K562 (cell line): ENCODE measurements around the gene CBL. TPM values are rescaled to one million over a fixed set of nuclear protein-coding genes. Genes with fewer than 3 reads are reported as not detected.
A peak's percentile ranks its signal among the peaks of the same experiment; 100 is the strongest.

Experiments used
- ATAC-seq: fragments of 200-7000 bp; cut with Tn5 transposase; 3 replicates; pipeline ENCODE4 v1.9.1; 2020; ENCODE audit warnings: moderate library complexity
- BruUV-seq: library from RNA; stranded (reverse); fragments of 400-500 nt; replicated peaks from 2 replicates; lab custom pipeline; 2021; lab: Mats Ljungman, UMichigan
- CTCF ChIA-PET: fragments of 300-600 bp; formaldehyde crosslinking; extraction: SDS; loops from one replicate; lab custom pipeline; 2021; ENCODE audit warnings: low intra/inter-chr PET ratio; lab: Yijun Ruan, JAX
- POLR2A ChIA-PET: fragments of 300-600, 350-650 bp; sonication (Branson Sonifier 250); formaldehyde crosslinking; extraction: SDS; loops from one replicate; lab custom pipeline; 2021; ENCODE audit warnings: antibody characterized with exemption, inconsistent platforms; lab: Yijun Ruan, JAX
- DNase-seq, 4 experiments: peaks; one replicate each; pipeline versions ENCODE4 v3.0.0 to v3.0.0-alpha.2; 2011 to 2018; ENCODE audit warnings: low spot score in 3 of 4, mixed read lengths in 3 of 4; ENCODE audit errors: extremely low read depth in 1 of 4
- FAIRE-seq: peaks from 2 replicates; lab custom pipeline; 2011; peaks lifted over from hg19 to GRCh38; lab: Jason Lieb, UNC
- H2AFZ ChIP-seq: 2 replicates; pipeline ENCODE4 v1.6.0; 2011; ENCODE audit warnings: low read depth, low read length, control low read depth, inconsistent platforms
- H3K27ac ChIP-seq: fragments of 200-600 bp; 3 replicates; pipeline ENCODE4 v1.8.0; 2011; ENCODE audit warnings: low read depth, mild to moderate bottlenecking, control low read depth, inconsistent platforms, low read length, moderate library complexity, mixed read lengths; ENCODE audit errors: extremely low read depth
- H3K27me3 ChIP-seq, 2 experiments: fragments of 300-600 bp in 1 of 2; 2 replicates in 1 of 2; 3 replicates in 1 of 2; pipeline versions ENCODE4 v1.6.0 to v1.8.0; 2011; ENCODE audit warnings: inconsistent platforms in 2 of 2, low read length in 2 of 2, mild to moderate bottlenecking in 1 of 2, mixed read lengths in 1 of 2, moderate library complexity in 1 of 2; ENCODE audit not compliant: control insufficient read depth in 2 of 2, insufficient read depth in 2 of 2
- H3K36me3 ChIP-seq: fragments of 300-600 bp; 3 replicates; pipeline ENCODE4 v1.8.0; 2011; ENCODE audit warnings: mild to moderate bottlenecking, low read length, inconsistent platforms; ENCODE audit not compliant: control insufficient read depth, insufficient read depth
- H3K4me1 ChIP-seq, 2 experiments: fragments of 200-600 bp in 1 of 2; replicated peaks in 1 of 2; 2 replicates in 1 of 2; 3 replicates in 1 of 2; pipeline versions ENCODE4 v1.5.1 to v1.8.0; 2011; ENCODE audit warnings: inconsistent platforms in 2 of 2, low read length in 2 of 2, mild to moderate bottlenecking in 1 of 2, mixed read lengths in 1 of 2, moderate library complexity in 1 of 2; ENCODE audit not compliant: control insufficient read depth in 2 of 2, insufficient read depth in 2 of 2
- H3K4me2 ChIP-seq: 2 replicates; pipeline ENCODE4 v1.6.1; 2011; ENCODE audit warnings: low read length, control low read depth, inconsistent platforms, mixed read lengths; ENCODE audit not compliant: insufficient read depth
- H3K4me3 ChIP-seq: fragments of 200-600 bp; sonication (generic), shearing (Covaris generic); 2 replicates; pipeline ENCODE4 v1.5.1; 2016; ENCODE audit warnings: control low read depth, inconsistent platforms
- H3K79me2 ChIP-seq: fragments of 200-600 bp; 3 replicates; pipeline ENCODE4 v1.8.0; 2011; ENCODE audit warnings: low read length, inconsistent platforms; ENCODE audit not compliant: control insufficient read depth, insufficient read depth
- H3K9ac ChIP-seq, 2 experiments: 2 replicates each; pipeline versions ENCODE4 v1.6.0 to v1.6.1; 2011; ENCODE audit warnings: low read depth in 2 of 2, low read length in 2 of 2, control low read depth in 1 of 2, inconsistent platforms in 1 of 2, mild to moderate bottlenecking in 1 of 2, mixed read lengths in 1 of 2; ENCODE audit not compliant: insufficient read depth in 1 of 2
- H3K9me1 ChIP-seq: one replicate; pipeline ENCODE4 v1.6.0; 2011; ENCODE audit warnings: inconsistent platforms, mild to moderate bottlenecking, low read length, moderate library complexity; ENCODE audit not compliant: control insufficient read depth, insufficient read depth
- H3K9me3 ChIP-seq: replicated peaks from 2 replicates; pipeline ENCODE4 v1.5.1; 2011; ENCODE audit warnings: low read depth, low read length, inconsistent platforms; ENCODE audit not compliant: control insufficient read depth, insufficient read depth
- H4K20me1 ChIP-seq: replicated peaks from 2 replicates; pipeline ENCODE4 v1.6.1; 2011; ENCODE audit warnings: low read length, inconsistent platforms, mixed read lengths; ENCODE audit not compliant: control insufficient read depth, insufficient read depth
- CBX3 ChIP-seq, 2 experiments: IDR thresholded peaks; 1 replicate in 1 of 2; 2 replicates in 1 of 2; pipeline ENCODE4 v1.6.1; 2012; ENCODE audit warnings: inconsistent platforms in 2 of 2, low read length in 2 of 2, borderline replicate concordance in 1 of 2, control low read depth in 1 of 2
- NFIC ChIP-seq: fragments of 450-650 bp; IDR thresholded peaks from 2 replicates; pipeline ENCODE4 v1.6.1; 2017; ENCODE audit warnings: mild to moderate bottlenecking, inconsistent platforms
- NFIX ChIP-seq: fragments of 250-450 bp; sonication (Bioruptor Pico); IDR thresholded peaks from 2 replicates; pipeline ENCODE4 v1.4.0; 2020; ENCODE audit warnings: low read depth, mild to moderate bottlenecking, moderate library complexity
- ZBTB7A ChIP-seq: IDR thresholded peaks from 2 replicates; pipeline ENCODE4 v1.6.1; 2011; ENCODE audit warnings: low read depth, mild to moderate bottlenecking, low read length, moderate library complexity, borderline replicate concordance; ENCODE audit not compliant: control insufficient read depth
- ZFX ChIP-seq: sonication (generic); formaldehyde crosslinking; IDR thresholded peaks from 2 replicates; pipeline ENCODE4 v1.8.0; 2022; ENCODE audit warnings: mild to moderate bottlenecking, missing genetic modification reagents, moderate library complexity
- ZNF121 ChIP-seq: sonication (generic); formaldehyde crosslinking; conservative IDR thresholded peaks from 2 replicates; pipeline ENCODE4 v1.8.0; 2022; ENCODE audit warnings: missing genetic modification reagents
- ZNF766 ChIP-seq: fragments of 200-800 bp; sonication (Bioruptor generic); conservative IDR thresholded peaks from 2 replicates; pipeline ENCODE4 v1.6.1; 2016; ENCODE audit warnings: missing genetic modification characterization, missing compliant biosample characterization
- WGBS: fragments of 100-300 bp; shearing (Covaris generic); methylation state at CpG from one replicate; pipeline ENCODE4 v1.1.6; 2016; ENCODE audit warnings: low coverage, mixed read lengths; ENCODE audit not compliant: insufficient coverage; ENCODE audit errors: missing lambda C conversion rate; 5-methylcytosine and 5-hydroxymethylcytosine counted together
- in situ Hi-C: fragments of 300-500 bp; cut with MboI; formaldehyde crosslinking; loops from 4 replicates; pipeline ENCODE4 v1.15.0; 2018; ENCODE audit warnings: inconsistent platforms, mixed read lengths
- intact Hi-C: fragments of 100-400 bp; cut with micrococcal nuclease; formaldehyde crosslinking; loops from 2 replicates; pipeline ENCODE4 v1.14.2; 2022
- polyA plus RNA-seq, 8 experiments: library from polyadenylated mRNA; depleted of rRNA in 4 of 8; stranded (reverse) in 5 of 8; unstranded in 3 of 8; fragments of >200 nt; fragmentation: Nextera tagmentation in 2 of 8; fragmentation: Illumina TruSeq in 1 of 8; extraction: Ambion mirVana in 2 of 8; extraction: Trizol in 1 of 8; gene quantifications; 2 replicates each; pipeline versions ENCODE4 v1.2.1 to v1.2.3, GENCODE V29; 2011 to 2014; ENCODE audit warnings: inconsistent platforms in 1 of 8, missing spikeins in 1 of 8
- total RNA-seq, 7 experiments: library from RNA; depleted of rRNA in 6 of 7; stranded (reverse); fragments of >200 nt in 6 of 7; fragmentation: Illumina TruSeq in 2 of 7; extraction: Trizol in 2 of 7; gene quantifications; 2 replicates each; pipeline versions ENCODE4 v1.2.1 to v1.2.3, GENCODE V29; 2011 to 2021; ENCODE audit warnings: low replicate concordance in 1 of 7

Gene CBL
- total and polyA plus RNA-seq, 9 of the 15 experiments (the other 6 are each of a cell fraction or from before 2014, with no cell fraction given): 3.2 to 24.9 (median 9.9) TPM

DNA sequence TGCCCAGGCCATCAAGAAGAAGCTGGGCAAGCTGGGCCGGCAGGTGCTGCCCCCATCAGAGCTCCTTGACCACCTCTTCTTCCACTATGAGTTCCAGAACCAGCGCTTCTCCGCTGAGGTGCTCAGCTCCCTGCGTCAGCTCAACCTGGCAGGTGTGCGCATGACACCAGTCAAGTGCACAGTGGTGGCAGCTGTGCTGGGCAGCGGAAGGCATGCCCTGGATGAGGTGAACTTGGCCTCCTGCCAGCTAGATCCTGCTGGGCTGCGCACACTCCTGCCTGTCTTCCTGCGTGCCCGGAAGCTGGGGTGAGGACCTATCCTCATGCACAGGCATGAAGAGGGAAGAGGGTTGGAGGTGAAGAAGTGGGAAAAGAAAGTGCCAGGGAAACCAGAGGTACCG, 26.2 kb upstream of the CBL start:
- ATAC-seq: no peak
- no TSS peak for BruUV-seq
- intact Hi-C loops: no loop called here

DNA sequence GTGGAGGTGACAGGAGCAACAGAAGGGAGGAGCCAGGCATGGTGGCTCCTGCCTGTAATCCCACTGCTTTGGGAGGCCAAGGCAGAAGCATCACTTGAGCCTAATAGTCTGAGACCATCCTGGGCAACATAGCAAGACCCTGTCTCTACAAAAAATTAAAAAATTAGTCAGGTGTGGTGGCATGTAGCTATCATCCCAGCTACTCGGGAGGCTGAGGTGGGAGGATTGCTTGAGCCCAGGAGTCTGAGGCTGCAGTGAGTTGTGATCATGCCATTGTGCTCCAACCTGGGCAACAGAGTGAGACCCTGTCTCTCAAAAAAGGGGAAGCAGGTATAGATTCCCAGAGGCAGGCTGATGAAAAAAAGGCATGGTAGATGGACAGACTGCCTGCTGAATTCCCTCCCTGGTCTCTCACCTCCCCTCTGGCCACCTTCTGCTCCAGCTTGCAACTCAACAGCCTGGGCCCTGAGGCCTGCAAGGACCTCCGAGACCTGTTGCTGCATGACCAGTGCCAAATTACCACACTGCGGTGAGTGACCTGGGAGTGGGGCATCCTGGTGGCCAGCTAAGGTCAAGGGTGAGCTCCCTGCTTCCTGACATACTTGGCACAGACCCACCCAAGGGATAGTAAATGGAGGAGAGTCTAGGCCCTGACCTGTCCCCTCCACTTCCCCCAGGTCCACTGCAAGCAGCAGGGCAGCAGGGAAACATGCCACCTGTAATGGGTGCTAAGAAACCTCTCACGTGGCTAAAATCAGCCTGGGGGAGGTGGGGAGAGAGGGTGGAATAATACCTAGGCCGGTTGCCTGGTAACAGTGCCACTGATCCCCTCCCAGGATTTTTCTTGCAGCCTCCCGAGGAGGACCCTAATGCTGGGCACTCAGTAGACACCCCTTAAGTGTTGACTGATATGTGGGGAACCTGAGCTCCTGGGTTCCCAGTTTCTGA, 25.1 kb upstream of the CBL start:
- intact Hi-C loops: no loop called here
- POLR2A ChIA-PET: interaction anchor here (0.5 to 1.9 kb wide), 8 partner anchors 9 to 349 kb away, joined by 3 to 5 read pairs (median 4); no protein-coding TSS in a partner anchor
- 51% methylated on average over 6 of the region's 6 CpGs for WGBS

More for the DNA sequence above, 26.2 kb upstream of the CBL start:
- H3K9me1 ChIP-seq: no peaks in the 10 kb centered on the region
- TF ChIP-seq NFIX (CRISPR knock-in tag): peak; percentile 49
- no peak for TF ChIP-seq CBX3 (IDR thresholded peaks at IDR 0.05; ENCODE audit: borderline replicate concordance in 1 of 2, low read length in 2 of 2)
- peak; percentile 90 for TF ChIP-seq NFIC
- H3K9me3 ChIP-seq: no peaks in the 10 kb centered on the region
- no peak overlapping the region for H2AFZ ChIP-seq
- no peaks in the 10 kb centered on the region for H3K79me2 ChIP-seq
- H3K4me2 ChIP-seq: no peak overlapping the region
- ChIA-PET POLR2A (interaction anchor here (0.5 to 0.9 kb wide), 2 partner anchors 22 to 37 kb away, joined by 3 read pairs; no protein-coding TSS in a partner anchor), CTCF (no interaction called here)
- DNase-seq: no peak
- no peak overlapping the region for H3K27ac ChIP-seq
- no peaks in the 10 kb centered on the region for H4K20me1 ChIP-seq
- H3K4me3 ChIP-seq: no peak overlapping the region
- in situ Hi-C loops: no loop called here
- no peak for FAIRE-seq
- H3K36me3 ChIP-seq: no peaks in the 10 kb centered on the region
- peaks cover 22 to 27% of the 10 kb centered on the region in 2 experiments for H3K4me1 ChIP-seq
- H3K9ac ChIP-seq: no peak overlapping the region
- 70% methylated on average over 10 of the region's 10 CpGs for WGBS
- peaks cover 0 to 5% of the 10 kb centered on the region in 2 experiments; a peak in 1 of 5 replicates for H3K27me3 ChIP-seq

More for the DNA sequence above, 25.1 kb upstream of the CBL start:
- CTCF ChIA-PET: no interaction called here
- peak overlapping the region in 1 of 2 experiments; percentile 14; a peak in 2 of 4 replicates for H3K9ac ChIP-seq
- DNase-seq (no peak), ATAC-seq (no peak), FAIRE-seq (no peak)
- H4K20me1 ChIP-seq: no peaks in the 10 kb centered on the region
- no TSS peak for BruUV-seq
- H3K79me2 ChIP-seq: no peaks in the 10 kb centered on the region
- peak overlapping the region; percentile 22; the same call in 1 of the 3 replicates for H3K27ac ChIP-seq
- H3K4me3 ChIP-seq: no peak overlapping the region
- no peaks in the 10 kb centered on the region for H3K9me1 ChIP-seq
- H3K36me3 ChIP-seq: no peaks in the 10 kb centered on the region
- H3K4me2 ChIP-seq: peak overlapping the region; percentile 14; the same call in 1 of the 2 replicates
- TF ChIP-seq ZNF766 (peak; percentile 76), ZNF121 (peak; percentile 89), ZBTB7A (no peak), ZFX (CRISPR knock-in tag) (peak; percentile 27; the same call in 1 of the 2 replicates)
- no peaks in the 10 kb centered on the region for H3K9me3 ChIP-seq
- peaks cover 0 to 5% of the 10 kb centered on the region in 2 experiments; a peak in 1 of 5 replicates for H3K27me3 ChIP-seq
- peaks cover 13 to 25% of the 10 kb centered on the region in 2 experiments for H3K4me1 ChIP-seq
- in situ Hi-C loops: no loop called here
- peak overlapping the region; percentile 65; the same call in 1 of the 2 replicates for H2AFZ ChIP-seq
